Measurements from ENCODE around the gene SLC16A8. TPM values are rescaled to one million over a fixed set of nuclear protein-coding genes. Genes with fewer than 3 reads are reported as not detected.

SLC16A8 gene
- total and polyA plus RNA-seq, 2 of the 13 experiments (the other 11 are each of a cell fraction or from before 2014, with no cell fraction given), result not detected

DNA sequence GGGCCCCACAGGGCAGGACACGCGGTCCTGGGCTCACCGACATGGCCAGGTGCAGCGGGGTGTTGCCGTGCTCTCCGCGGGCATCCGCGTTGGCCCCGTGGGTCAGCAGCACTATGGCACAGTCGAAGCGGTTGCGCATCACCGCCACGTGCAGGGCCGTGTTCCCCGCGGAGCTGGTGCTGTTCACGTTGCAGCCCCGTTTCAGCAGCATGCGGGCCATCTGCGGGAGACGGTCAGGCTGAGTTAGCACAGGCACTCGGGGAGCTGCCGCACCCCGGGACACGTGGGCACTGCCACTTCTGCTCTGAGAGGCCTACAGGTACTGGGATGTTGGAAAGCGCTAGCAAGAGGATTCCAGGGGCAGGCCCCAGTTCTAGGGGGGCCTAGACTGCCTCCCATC lies 48.8 kb upstream of the SLC16A8 start:
- CTCF ChIA-PET (ENCODE audit: low intra/inter-chr PET ratio, low total read pairs), result no interaction called here
- intact Hi-C loops (cut with micrococcal nuclease; ENCODE audit: unreplicated experiment), result no loop called here
- BruUV-seq (replicated peaks), result no TSS peak
- no peak for TF ChIP-seq ZNF792 (CRISPR knock-in tag; IDR thresholded peaks at IDR 0.05)
- no peak for TF ChIP-seq GABPB1 (CRISPR knock-in tag; IDR thresholded peaks at IDR 0.05)
- TF ChIP-seq TRIM24 (CRISPR knock-in tag; IDR thresholded peaks at IDR 0.05), result no peak
- TF ChIP-seq, protein P1, sequence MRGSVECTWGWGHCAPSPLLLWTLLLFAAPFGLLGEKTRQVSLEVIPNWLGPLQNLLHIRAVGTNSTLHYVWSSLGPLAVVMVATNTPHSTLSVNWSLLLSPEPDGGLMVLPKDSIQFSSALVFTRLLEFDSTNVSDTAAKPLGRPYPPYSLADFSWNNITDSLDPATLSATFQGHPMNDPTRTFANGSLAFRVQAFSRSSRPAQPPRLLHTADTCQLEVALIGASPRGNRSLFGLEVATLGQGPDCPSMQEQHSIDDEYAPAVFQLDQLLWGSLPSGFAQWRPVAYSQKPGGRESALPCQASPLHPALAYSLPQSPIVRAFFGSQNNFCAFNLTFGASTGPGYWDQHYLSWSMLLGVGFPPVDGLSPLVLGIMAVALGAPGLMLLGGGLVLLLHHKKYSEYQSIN (CRISPR knock-in tag; IDR thresholded peaks at IDR 0.05; ENCODE audit: borderline replicate concordance), result no peak
- no peak for TF ChIP-seq ZNF253 (CRISPR knock-in tag; IDR thresholded peaks at IDR 0.05; ENCODE audit: borderline replicate concordance)
- no peak for TF ChIP-seq MED8 (CRISPR knock-in tag; IDR thresholded peaks at IDR 0.05; ENCODE audit: insufficient replicate concordance)
- TF ChIP-seq, protein P2, sequence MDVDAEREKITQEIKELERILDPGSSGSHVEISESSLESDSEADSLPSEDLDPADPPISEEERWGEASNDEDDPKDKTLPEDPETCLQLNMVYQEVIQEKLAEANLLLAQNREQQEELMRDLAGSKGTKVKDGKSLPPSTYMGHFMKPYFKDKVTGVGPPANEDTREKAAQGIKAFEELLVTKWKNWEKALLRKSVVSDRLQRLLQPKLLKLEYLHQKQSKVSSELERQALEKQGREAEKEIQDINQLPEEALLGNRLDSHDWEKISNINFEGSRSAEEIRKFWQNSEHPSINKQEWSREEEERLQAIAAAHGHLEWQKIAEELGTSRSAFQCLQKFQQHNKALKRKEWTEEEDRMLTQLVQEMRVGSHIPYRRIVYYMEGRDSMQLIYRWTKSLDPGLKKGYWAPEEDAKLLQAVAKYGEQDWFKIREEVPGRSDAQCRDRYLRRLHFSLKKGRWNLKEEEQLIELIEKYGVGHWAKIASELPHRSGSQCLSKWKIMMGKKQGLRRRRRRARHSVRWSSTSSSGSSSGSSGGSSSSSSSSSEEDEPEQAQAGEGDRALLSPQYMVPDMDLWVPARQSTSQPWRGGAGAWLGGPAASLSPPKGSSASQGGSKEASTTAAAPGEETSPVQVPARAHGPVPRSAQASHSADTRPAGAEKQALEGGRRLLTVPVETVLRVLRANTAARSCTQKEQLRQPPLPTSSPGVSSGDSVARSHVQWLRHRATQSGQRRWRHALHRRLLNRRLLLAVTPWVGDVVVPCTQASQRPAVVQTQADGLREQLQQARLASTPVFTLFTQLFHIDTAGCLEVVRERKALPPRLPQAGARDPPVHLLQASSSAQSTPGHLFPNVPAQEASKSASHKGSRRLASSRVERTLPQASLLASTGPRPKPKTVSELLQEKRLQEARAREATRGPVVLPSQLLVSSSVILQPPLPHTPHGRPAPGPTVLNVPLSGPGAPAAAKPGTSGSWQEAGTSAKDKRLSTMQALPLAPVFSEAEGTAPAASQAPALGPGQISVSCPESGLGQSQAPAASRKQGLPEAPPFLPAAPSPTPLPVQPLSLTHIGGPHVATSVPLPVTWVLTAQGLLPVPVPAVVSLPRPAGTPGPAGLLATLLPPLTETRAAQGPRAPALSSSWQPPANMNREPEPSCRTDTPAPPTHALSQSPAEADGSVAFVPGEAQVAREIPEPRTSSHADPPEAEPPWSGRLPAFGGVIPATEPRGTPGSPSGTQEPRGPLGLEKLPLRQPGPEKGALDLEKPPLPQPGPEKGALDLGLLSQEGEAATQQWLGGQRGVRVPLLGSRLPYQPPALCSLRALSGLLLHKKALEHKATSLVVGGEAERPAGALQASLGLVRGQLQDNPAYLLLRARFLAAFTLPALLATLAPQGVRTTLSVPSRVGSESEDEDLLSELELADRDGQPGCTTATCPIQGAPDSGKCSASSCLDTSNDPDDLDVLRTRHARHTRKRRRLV (CRISPR knock-in tag; IDR thresholded peaks at IDR 0.05), result no peak
- TF ChIP-seq, protein P3, sequence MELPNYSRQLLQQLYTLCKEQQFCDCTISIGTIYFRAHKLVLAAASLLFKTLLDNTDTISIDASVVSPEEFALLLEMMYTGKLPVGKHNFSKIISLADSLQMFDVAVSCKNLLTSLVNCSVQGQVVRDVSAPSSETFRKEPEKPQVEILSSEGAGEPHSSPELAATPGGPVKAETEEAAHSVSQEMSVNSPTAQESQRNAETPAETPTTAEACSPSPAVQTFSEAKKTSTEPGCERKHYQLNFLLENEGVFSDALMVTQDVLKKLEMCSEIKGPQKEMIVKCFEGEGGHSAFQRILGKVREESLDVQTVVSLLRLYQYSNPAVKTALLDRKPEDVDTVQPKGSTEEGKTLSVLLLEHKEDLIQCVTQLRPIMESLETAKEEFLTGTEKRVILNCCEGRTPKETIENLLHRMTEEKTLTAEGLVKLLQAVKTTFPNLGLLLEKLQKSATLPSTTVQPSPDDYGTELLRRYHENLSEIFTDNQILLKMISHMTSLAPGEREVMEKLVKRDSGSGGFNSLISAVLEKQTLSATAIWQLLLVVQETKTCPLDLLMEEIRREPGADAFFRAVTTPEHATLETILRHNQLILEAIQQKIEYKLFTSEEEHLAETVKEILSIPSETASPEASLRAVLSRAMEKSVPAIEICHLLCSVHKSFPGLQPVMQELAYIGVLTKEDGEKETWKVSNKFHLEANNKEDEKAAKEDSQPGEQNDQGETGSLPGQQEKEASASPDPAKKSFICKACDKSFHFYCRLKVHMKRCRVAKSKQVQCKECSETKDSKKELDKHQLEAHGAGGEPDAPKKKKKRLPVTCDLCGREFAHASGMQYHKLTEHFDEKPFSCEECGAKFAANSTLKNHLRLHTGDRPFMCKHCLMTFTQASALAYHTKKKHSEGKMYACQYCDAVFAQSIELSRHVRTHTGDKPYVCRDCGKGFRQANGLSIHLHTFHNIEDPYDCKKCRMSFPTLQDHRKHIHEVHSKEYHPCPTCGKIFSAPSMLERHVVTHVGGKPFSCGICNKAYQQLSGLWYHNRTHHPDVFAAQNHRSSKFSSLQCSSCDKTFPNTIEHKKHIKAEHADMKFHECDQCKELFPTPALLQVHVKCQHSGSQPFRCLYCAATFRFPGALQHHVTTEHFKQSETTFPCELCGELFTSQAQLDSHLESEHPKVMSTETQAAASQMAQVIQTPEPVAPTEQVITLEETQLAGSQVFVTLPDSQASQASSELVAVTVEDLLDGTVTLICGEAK (IDR thresholded peaks at IDR 0.05), result no peak
- TF ChIP-seq, protein P3 (CRISPR knock-in tag; IDR thresholded peaks at IDR 0.05), result no peak

More for the DNA sequence above, 48.8 kb upstream of the SLC16A8 start:
- POLR2A ChIA-PET, result no interaction called here
- ATAC-seq (no peak), FAIRE-seq (no peak), DNase-seq (ENCODE audit: low spot score) (no peak)
- Histone ChIP-seq H3K27me3 (ENCODE audit: control insufficient read depth in 1 of 2, insufficient read depth in 2 of 2, low read length in 2 of 2) (no peaks in the 10 kb centered on the region; a peak in 1 of 5 replicates), H3K27ac (ENCODE audit: extremely low read length, insufficient read depth, low read length) (no peak overlapping the region), H3K79me2 (ENCODE audit: insufficient read depth, low read length) (no peaks in the 10 kb centered on the region), H2AFZ (ENCODE audit: low read length) (no peak overlapping the region), H4K20me1 (ENCODE audit: insufficient read depth, low read length) (no peaks in the 10 kb centered on the region), H3K9ac (ENCODE audit: insufficient read depth, low read depth, low read length) (no peak overlapping the region), H3K4me2 (ENCODE audit: low read depth, low read length) (no peak overlapping the region), H3K4me3 (replicated peaks in 1 of 3; ENCODE audit: insufficient read depth in 1 of 3, low read depth in 2 of 3, low read length in 3 of 3) (no peak overlapping the region), H3K36me3 (replicated peaks in 1 of 2; ENCODE audit: control insufficient read depth in 1 of 2, insufficient read depth in 2 of 2, low read length in 2 of 2) (no peaks in the 10 kb centered on the region), H3K9me3 (ENCODE audit: low read length) (no peaks in the 10 kb centered on the region), H3K4me1 (ENCODE audit: insufficient read depth, low read length) (no peaks in the 10 kb centered on the region)
- in situ Hi-C loops (cut with HindIII; ENCODE audit: extremely low pct_ligation_motif_present, low pct_unique_long_range_greater_than_20kb), result no loop called here
- WGBS (ENCODE audit: low lambda C conversion rate), result 92% methylated on average over 20 of the region's 28 CpGs
